Measurements from ENCODE around the gene TAF1B.

The TAF1B gene

DNA sequence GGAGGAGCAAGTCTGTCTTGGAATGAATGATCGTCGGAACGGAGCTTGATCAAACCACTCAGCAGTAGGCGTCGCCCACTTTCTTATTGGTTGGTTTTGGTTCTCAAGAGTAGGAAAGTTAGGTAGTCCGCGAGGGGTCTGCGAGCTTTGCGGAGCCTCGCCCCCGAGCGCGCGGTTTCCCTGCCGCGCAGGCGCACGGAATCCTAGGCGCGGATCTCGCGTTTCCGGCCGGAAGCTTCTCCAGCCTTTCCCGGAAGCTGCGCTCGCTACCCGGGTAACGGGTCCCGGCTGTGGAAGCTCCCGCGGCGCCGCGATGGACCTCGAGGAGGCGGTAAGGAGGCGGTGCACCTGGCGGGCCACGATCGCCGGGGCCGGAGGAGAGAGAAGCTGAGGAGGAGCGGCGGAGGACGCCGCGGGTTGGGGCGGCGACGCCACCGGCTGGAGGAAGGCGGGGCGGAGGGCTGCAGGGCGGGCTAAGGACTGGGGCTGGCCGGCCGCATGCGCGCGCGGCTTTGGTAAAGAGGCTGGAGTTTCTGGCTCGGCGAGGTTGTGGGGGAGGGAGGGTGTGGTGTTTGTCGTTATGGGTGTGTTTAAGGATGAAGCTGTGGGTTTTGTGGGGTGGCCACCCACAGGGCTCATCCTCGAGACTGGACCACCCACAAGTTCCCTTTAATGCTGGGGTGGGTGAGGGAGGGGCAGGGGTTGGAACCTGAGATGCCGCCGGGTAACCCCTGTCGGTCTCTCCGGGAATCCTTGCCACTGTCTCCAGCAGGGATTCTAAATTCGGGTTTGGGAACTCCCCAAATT lies at the start of gene TAF1B:
Gene TAF1B (plus strand): TSS at position 246 of the 807 bp plus-strand sequence. CDS start 68 bp downstream, at position 314.
- DNase-seq: peak; percentile 25 to 91 (median 82)

- DNase-seq: no peak
Measured at GRCh38 chr2:9793918-9794717, 49.2 kb upstream of the TAF1B start.

DNA sequence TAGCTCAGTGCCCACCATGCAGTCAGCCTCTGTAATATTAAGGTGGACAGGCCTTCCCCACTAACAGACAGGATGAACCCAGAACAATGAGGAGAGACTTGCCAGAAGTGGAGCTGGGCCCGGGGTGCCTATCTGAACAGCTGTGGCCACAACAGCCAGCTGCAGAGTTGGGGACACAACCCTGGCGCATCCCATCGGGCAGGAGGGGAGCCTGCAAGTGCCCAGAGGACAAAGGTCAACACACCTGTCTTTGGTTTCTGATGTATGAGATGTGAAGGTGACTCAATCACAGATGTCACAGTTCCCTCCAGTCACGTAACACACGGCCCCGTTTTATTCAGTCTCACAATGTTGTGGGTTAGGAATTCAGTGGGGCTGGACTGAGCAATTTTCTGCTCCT lies 48.2 kb upstream of the TAF1B start:
- no peak for DNase-seq

DNA sequence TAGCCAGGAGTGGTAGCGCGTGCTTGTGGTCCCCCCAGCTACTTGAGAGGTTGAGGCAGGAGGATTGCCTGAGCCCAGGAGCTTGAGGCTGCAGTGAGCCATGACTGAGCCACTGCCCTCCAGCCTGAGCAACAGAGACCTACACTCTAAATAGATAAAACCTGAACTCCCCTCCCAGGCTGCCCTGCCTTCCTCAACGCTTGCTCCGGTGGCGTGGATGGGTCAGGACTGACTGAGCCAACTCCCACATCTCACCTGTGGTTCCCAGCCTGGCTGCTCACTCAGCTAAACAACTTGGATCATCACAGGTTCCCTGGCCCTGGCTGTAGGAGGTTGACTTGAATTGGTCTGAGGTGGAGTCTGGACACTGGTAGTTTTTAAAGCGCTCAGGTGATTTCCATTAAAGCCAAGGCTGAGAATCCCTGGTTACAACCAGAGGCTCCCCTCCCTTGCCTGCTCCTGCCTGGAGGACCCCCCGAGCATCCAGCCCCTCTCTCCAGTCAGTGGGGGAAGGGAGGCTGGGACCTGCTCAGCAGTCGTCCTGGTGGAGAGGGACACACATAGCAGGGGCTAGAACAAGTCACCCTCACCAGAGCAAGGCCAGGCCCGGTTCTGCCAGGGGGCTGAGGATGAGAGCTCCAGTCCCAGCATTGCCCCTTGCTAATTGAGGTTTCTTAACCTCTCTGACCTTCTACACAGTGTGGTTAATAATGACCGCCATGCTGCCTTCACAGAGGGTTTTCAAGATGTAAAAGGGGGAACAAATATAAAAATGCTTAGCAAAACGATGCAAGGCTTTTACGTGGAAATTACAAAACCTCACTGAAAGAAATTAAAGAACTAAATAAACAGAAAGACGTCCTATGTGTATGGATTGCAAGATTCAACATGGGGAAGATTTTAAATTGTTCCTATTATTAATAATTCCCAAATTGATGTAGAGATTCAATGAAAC lies 46.9 kb upstream of the TAF1B start:
- no peak for DNase-seq

- no peak for DNase-seq
Measured at GRCh38 chr2:9797086-9797485, 46.2 kb upstream of the TAF1B start.

DNA sequence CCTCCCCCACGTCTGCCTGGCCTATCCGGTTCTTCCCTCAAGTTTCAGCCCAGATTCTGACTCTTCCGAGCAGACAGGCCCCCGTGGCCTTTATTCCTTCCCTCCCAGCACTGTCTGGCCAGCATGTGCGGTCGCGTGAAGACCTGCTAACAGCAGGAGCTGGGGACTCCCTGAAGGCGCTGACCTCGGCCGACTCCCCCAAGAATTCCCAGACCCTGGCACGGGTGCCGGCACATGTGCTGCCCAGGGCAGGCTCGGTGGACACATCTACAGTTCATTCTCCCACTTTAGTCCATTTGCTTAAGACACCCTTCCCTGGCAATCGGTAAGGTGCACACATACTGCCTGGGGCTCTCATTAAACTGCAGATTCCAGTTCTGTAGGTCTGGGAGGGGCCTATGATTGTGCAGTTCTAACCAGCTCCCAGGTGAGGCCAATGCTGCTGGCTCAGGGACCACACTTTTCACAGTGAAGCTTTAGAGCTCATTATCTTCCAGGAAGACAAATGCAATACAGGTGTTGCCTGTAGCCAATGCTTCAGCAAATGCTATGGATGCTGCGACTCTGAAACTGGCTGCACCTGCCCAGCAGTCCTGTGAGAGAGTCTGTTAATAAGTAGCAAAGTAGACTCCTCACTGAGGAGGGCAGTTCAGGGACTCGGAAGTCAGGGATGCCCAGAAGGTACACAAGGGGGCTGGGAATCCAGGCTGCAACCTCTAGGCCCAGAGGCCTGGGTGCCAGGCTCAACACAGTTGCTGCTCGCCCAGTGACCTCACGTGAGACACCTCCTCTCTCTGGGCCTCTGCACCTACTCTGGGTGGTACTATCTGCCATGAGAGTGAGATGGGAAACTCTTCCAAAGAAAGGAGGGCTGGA lies 45.4 kb upstream of the TAF1B start:
- no peak for DNase-seq

DNA sequence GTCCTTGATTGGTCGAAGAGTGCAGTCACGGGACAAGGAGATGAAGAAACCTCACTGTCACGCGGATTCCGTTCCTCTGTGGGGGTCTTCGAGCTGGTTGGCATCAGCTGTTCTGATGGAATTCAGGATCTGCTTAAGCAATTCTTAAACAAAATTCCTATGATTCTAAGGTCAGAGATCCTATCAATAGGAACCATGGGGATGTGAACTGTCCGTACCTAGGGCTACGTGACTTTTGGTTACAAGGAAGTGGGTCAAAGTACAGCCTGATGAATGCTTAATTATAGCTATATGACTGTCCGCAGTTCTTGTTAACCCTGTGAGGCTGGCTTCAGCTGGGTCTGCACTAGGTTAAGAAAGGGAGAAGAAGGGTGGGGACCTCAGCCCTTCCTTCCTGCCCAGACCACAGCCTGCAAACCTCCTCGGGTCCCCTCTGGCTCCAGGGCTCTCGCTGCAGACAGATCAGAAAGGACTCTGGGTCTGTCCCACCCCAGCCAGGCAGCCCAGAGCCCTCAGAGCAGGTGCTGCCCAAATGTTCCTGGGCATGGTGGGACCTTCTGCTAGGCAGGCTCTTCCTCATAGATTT lies 44.2 kb upstream of the TAF1B start:
- no peak for DNase-seq

- DNase-seq: peak in 13 of 14 donors; percentile 32 to 83 (median 62)
Measured at GRCh38 chr2:9799729-9800632, 43.3 kb upstream of the TAF1B start.

GRCh38 chr2:9800639-9800974 lies 42.7 kb upstream of the TAF1B start:
- no peak for DNase-seq

DNA sequence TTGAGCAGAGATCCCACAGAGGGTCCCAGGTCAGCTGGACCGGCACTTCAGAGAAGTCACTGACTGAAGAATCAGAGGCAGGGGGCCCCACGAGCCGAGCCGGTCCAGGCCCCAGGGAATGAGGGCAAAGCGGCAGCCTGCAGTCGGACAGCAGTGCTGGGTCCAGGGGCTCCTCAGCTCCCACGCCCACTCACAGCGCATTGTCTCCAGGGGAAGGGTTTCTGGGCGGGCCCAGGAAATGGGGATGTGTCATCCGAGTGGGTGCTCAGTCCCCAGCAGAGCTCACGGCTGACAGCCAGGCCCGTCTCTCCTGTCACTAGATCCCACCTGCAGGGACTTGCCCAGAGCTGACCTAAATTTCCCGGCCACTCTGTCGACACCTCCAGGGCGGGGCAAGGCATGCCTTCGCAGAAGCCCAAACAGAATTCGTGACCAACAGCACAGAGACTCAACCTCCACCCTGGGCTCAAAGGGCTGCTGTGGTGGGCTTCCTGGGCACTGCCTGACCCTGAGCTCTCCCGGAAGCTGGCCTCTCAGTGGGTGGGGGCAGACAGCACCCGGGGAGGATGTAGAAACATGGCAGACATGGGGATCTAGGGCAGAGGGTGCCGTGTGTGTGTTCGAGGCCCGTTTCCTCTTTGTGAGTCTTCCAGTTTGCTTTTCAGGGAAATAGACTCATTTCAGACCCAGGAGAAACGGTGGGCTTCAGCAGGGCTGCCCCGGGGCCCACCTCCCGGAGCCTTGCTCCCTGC lies 42.1 kb upstream of the TAF1B start:
- DNase-seq: no peak

DNA sequence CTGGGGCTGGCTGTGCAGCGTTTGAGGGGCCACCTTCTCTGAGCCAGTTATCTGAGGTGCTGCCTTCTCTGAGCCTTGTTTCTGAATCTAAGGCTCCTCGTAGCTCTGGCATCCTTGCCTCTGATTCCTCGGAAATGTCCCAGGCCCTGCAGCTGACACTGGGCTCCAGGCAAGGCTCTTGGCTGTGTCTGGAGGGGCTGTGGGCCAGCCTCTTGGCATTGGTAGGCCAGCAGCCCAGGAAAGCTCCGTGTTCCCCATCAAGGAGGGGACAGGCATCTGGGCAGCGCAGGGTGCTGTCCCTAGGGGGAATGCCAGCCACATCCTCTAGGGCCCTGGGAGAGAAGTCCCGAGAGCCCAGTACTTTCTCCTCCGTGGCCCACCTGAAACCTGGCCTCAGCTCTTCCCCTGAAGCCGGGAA lies 40.7 kb upstream of the TAF1B start:
- peak in 7 of 14 donors; percentile 14 to 63 (median 31) for DNase-seq

- no peak for DNase-seq
Measured at GRCh38 chr2:9803023-9803805, 40.1 kb upstream of the TAF1B start.

DNA sequence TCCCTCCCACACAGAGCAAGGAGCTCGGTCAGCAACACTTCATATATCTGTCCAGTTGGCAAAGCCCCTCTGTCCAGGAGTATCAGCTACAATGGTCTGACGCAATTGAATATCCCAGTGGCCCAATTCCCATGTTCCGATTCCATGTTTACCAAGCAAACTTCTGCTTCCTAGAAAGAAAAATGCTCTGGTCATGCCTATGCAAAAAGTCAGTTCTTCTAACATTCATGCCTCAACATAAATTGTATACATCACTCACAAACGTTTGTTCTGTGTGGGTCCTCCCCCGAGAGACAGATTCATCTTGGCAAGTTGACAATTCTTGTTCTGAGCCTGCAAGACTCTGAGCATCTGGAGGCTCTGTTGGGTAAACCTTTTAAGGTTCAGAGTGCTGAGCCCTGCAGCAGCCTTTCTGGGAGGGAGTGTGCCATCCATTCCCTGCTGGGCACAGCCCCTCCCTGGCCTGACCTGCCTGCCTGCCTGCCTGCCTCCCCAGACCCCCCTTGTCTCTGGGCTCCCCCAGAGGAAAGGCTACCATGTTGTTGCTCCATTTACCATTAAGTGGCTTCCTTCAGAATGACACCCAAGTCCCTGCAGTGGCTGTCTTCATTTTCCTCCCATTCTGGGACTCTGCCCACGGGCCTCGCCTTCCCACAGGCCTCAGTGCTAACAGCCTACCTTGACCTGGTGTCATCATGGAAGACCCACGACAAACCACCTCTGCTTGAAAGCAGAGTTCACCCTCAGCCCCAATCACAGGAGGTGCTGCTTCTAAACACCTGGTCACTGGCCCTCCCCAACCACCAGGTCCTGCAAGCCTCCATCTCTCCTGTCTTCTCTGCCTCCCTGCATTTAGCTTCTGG lies 37.6 kb upstream of the TAF1B start:
- no peak for DNase-seq

GRCh38 chr2:9806298-9806610 lies 37.0 kb upstream of the TAF1B start:
- DNase-seq: no peak

DNA sequence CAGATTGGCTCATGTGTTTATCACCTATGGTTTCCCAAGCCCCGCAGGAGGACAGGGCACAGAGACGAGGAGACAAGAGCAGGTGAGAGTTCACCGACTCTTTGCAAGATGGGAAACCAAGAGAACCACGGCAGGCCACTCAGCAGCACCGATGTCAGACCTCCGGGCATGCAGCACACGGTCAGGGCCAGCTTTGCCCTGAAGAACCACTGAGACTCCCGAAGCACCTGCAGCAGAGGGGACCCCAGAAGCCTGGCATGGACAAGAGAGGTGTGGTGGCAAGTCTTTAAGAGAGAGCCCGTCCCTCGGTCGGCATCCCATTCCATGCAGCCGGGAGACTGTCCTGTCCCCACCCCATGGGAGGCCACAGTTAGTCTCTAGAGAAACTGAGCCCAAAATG lies 36.6 kb upstream of the TAF1B start:
- no peak for DNase-seq

- DNase-seq: no peak
Measured at GRCh38 chr2:9807056-9807455, 36.2 kb upstream of the TAF1B start.

GRCh38 chr2:9807555-9808305 lies 35.5 kb upstream of the TAF1B start:
- no peak for DNase-seq

All from C1 segment of cervical spinal cord (tissue), 14 donors.